ENCODE measurements around the gene RNF208. TPM values are rescaled to one million over a fixed set of nuclear protein-coding genes. Genes with fewer than 3 reads are reported as not detected.

Gene RNF208
- total and polyA plus RNA-seq, 7 donors, result 4.8 to 12.8 (median 6.4) TPM

DNA sequence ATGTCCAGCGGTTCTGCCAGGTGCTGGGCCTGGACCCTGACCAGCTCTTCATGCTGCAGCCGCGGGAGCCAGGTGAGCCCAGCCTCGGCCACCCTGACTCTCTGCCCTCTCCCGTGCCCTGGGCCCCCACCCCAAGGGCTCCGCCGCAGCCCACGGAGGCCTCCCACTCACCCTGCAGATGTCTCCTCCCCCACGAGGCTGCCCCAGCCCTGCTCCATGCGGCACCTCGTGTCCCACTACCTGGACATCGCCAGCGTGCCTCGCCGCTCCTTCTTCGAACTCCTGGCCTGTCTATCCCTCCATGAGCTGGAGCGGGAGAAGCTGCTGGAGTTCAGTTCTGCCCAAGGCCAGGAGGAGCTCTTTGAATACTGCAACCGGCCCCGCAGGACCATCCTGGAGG is 7.4 kb downstream of the RNF208 start:
- Histone ChIP-seq H3K4me1 (no peaks in the 10 kb centered on the region), H3K9me3 (no peaks in the 10 kb centered on the region), H3K27me3 (ENCODE audit: insufficient read depth in 3 of 3, low read length in 2 of 3) (no peaks in the 10 kb centered on the region), H3K4me3 (no peak overlapping the region), H3K36me3 (ENCODE audit: insufficient read depth in 1 of 2, low read depth in 1 of 2) (peaks cover 0 to 12% of the 10 kb centered on the region in 2 donors), H3K27ac (no peak overlapping the region)
- intact Hi-C loops (cut with DNase I), result no loop called here
- ATAC-seq (no peak), DNase-seq (no peak)
- TF ChIP-seq, protein P1, sequence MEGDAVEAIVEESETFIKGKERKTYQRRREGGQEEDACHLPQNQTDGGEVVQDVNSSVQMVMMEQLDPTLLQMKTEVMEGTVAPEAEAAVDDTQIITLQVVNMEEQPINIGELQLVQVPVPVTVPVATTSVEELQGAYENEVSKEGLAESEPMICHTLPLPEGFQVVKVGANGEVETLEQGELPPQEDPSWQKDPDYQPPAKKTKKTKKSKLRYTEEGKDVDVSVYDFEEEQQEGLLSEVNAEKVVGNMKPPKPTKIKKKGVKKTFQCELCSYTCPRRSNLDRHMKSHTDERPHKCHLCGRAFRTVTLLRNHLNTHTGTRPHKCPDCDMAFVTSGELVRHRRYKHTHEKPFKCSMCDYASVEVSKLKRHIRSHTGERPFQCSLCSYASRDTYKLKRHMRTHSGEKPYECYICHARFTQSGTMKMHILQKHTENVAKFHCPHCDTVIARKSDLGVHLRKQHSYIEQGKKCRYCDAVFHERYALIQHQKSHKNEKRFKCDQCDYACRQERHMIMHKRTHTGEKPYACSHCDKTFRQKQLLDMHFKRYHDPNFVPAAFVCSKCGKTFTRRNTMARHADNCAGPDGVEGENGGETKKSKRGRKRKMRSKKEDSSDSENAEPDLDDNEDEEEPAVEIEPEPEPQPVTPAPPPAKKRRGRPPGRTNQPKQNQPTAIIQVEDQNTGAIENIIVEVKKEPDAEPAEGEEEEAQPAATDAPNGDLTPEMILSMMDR (IDR thresholded peaks at IDR 0.05), result no peak
- 91 to 93% (median 92%) methylated on average over 19 of the region's 19 CpGs for WGBS, 3 donors

DNA sequence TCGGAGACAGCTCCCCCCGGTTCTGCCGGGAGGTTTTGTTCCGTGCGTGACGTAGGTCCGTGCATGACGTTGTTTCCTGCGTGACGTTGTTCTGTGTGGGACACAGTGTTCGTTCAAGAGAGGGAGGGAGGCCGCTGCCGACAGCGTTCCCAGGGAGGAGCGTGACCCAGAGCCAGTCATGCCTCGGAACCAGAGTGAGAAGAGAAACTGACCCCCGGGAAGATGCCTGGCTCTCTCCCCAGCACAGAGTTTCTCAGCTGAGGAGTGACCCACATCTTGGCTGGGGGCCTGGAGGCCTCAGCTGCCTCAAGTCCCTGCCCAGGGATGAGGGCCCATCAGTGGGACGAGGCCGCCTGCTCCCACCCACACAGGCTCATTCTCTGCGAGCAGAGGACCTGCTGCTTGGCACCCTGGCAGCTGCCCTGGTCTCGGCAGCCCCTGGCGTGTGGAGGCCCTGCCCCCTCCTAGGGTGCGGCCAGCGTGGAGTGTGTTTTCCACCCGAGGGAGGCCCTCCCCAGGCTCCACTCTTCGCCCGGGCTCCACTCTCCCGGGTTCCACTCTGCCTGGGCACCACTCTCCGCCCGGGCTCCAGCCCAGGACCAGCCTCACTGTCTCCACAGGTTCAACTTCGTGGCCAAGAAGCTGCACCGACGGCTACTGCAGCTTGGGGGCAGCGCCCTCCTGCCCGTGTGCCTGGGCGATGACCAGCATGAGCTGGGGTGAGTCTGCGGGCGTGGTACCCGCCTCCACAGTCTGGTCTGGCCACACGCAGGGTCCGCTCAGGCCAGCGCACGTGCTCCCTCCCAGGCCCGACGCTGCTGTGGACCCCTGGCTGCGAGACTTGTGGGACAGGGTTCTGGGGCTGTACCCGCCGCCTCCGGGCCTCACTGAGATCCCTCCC is 8.6 kb downstream of the RNF208 start:
- H3K9me3 ChIP-seq, result no peaks in the 10 kb centered on the region
- H3K27me3 ChIP-seq (ENCODE audit: insufficient read depth in 3 of 3, low read length in 2 of 3), result no peaks in the 10 kb centered on the region
- TF ChIP-seq, protein P1 (IDR thresholded peaks at IDR 0.05), result no peak
- no peak overlapping the region for H3K27ac ChIP-seq
- peaks cover 0 to 12% of the 10 kb centered on the region in 2 donors for H3K36me3 ChIP-seq (ENCODE audit: insufficient read depth in 1 of 2, low read depth in 1 of 2)
- ATAC-seq (no peak), DNase-seq (no peak)
- no peak overlapping the region for H3K4me3 ChIP-seq
- WGBS, 3 donors, result 80 to 88% (median 81%) methylated on average over 49 of the region's 49 CpGs
- H3K4me1 ChIP-seq, result no peaks in the 10 kb centered on the region
- intact Hi-C loops (cut with DNase I), result no loop called here

DNA sequence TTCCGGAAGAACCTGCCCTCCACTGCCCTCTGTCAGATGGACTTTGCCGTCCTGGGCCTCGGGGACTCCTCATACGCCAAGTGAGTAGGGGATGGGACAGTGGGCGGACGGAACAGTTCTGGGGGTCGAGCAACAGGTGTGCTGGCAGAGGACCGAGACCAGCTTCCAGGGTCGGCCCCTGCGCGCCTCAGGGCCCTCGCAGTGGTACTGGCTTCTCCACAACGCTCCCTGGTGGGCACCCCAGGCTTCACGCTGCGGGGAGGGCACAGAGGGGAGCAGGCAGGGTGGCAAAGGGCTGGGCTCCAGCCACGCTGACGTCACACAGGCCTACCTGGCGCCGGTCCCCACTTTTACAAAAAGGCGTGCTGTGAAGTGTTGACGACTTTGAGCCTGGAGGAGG is 9.5 kb downstream of the RNF208 start:
- H3K36me3 ChIP-seq (ENCODE audit: insufficient read depth in 1 of 2, low read depth in 1 of 2), result peaks cover 0 to 12% of the 10 kb centered on the region in 2 donors
- no peaks in the 10 kb centered on the region for H3K27me3 ChIP-seq (ENCODE audit: insufficient read depth in 3 of 3, low read length in 2 of 3)

DNA sequence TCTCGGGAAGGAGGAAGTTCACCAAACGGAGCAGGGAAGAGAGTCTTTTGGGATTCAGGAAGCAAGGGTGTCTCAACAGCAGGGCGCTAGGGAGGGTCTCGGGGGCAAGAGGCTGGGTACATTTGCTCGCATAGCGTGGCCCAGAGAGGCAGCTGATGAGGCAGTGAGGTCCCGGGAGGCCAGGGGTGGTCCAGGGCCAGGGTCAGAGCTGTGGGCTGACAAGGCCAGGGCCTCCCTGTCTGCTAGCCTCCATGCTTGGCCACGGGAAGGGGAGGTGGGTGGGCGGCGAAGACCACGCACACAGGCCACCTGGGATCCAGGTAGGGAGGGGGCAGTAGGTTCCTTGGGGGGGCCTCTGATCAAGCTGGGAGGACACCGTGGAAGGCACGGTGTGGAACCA is 10.5 kb downstream of the RNF208 start:
- WGBS, 3 donors, result 71 to 83% (median 76%) methylated on average over 13 of the region's 13 CpGs
- Histone ChIP-seq H3K4me1 (peaks cover 4% of the 10 kb centered on the region), H3K36me3 (ENCODE audit: insufficient read depth in 1 of 2, low read depth in 1 of 2) (peaks cover 0 to 12% of the 10 kb centered on the region in 2 donors), H3K27me3 (ENCODE audit: insufficient read depth in 3 of 3, low read length in 2 of 3) (no peaks in the 10 kb centered on the region), H3K27ac (no peak overlapping the region), H3K4me3 (no peak overlapping the region), H3K9me3 (no peaks in the 10 kb centered on the region)
- DNase-seq (no peak), ATAC-seq (no peak)
- intact Hi-C loops (cut with DNase I), result no loop called here
- TF ChIP-seq, protein P1 (IDR thresholded peaks at IDR 0.05), result no peak

More for the DNA sequence above, 9.5 kb downstream of the RNF208 start:
- TF ChIP-seq, protein P1 (IDR thresholded peaks at IDR 0.05), result no peak
- WGBS, 3 donors, result 66 to 76% (median 72%) methylated on average over 20 to 21 of the region's 21 CpGs
- Histone ChIP-seq H3K27ac (no peak overlapping the region), H3K4me1 (no peaks in the 10 kb centered on the region), H3K4me3 (no peak overlapping the region), H3K9me3 (no peaks in the 10 kb centered on the region)
- intact Hi-C loops (cut with DNase I), result no loop called here
- no peak for DNase-seq
- ATAC-seq, result no peak
